ENCODE measurements around the gene OPRPN.

Gene OPRPN
- 0 reads per million in 3 donors for total RNA-seq

GRCh38 chr4:70397580-70397979 is at the start of gene OPRPN:
Gene OPRPN (plus strand): TSS chr4:70397940. CDS start chr4:70399286, 1,346 bp downstream.
- no peak within 1 kb of the TSS for H3K4me3 ChIP-seq (ENCODE audit: insufficient read depth, low read depth, low read length, poor library complexity, severe bottlenecking)
- H3K27me3 ChIP-seq (replicated peaks; ENCODE audit: control insufficient read depth, insufficient read depth, low read length, poor library complexity, severe bottlenecking) = no peaks in the 10 kb centered on the region
- H3K9me3 ChIP-seq (ENCODE audit: control insufficient read depth, low read length) = no peaks in the 10 kb centered on the region
- no peak for DNase-seq
- H3K36me3 ChIP-seq (ENCODE audit: control insufficient read depth, insufficient read depth, low read length) = no peaks in the 10 kb centered on the region
- no peak within 1 kb of the TSS for H3K27ac ChIP-seq (ENCODE audit: insufficient read depth, low read length, poor library complexity, severe bottlenecking)
- no peaks in the 10 kb centered on the region for H3K4me1 ChIP-seq (ENCODE audit: control insufficient read depth, insufficient read depth, low read length, poor library complexity, severe bottlenecking)

DNA sequence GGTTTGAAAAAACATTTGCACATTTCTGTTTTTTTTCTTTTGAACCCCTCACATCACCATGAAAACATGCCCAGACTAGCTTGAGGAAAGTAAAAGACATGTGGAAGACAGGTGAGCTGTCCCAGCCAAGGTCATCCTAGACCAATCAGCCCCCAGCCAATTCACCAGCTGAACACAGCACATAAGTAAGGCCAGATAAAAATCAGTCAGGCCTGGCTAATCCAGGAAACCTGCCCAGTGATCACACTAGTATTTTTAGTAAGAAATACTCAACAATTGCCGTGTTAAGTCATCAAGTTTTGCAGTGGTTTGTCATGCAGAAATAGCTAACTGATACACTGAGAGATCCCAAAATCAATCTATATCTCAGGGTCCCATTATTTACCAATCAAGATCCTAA is 41.6 kb upstream of the OPRPN start:
- DNase-seq = no peak
- H3K27ac ChIP-seq (ENCODE audit: insufficient read depth, low read length, poor library complexity, severe bottlenecking) = no peak overlapping the region
- no peaks in the 10 kb centered on the region for H3K36me3 ChIP-seq (ENCODE audit: control insufficient read depth, insufficient read depth, low read length)
- no peak overlapping the region for H3K4me3 ChIP-seq (ENCODE audit: insufficient read depth, low read depth, low read length, poor library complexity, severe bottlenecking)
- H3K9me3 ChIP-seq (ENCODE audit: control insufficient read depth, low read length) = no peaks in the 10 kb centered on the region
- H3K4me1 ChIP-seq (ENCODE audit: control insufficient read depth, insufficient read depth, low read length, poor library complexity, severe bottlenecking) = no peaks in the 10 kb centered on the region
- no peaks in the 10 kb centered on the region for H3K27me3 ChIP-seq (replicated peaks; ENCODE audit: control insufficient read depth, insufficient read depth, low read length, poor library complexity, severe bottlenecking)

DNA sequence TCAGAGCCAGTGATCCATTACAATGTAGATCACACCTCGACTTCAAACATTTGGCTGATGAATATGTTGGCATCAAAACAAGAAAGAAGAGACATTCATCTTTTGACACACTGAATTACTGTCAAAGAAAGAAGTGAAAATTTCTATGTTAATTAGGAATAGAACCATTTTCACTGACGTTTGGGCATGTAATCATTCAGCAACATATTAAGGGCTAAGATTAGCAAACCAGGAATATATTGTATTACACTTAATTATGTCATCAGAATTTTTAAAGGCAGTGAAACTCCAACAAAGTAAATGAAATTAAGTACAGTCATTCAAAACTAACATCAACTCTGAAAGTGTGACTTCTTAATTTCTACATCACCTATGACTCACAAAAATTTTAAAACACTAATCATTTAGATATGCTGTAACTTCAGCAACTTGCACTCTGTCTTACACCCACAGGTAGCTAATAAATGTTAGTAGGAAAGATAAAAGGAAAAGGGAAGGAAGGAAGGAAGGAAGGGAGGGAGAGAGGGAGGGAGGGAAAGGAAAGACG is 38.6 kb upstream of the OPRPN start:
- H3K4me1 ChIP-seq (ENCODE audit: control insufficient read depth, insufficient read depth, low read length, poor library complexity, severe bottlenecking) = no peaks in the 10 kb centered on the region
- no peak for DNase-seq
- no peaks in the 10 kb centered on the region for H3K36me3 ChIP-seq (ENCODE audit: control insufficient read depth, insufficient read depth, low read length)
- no peaks in the 10 kb centered on the region for H3K27me3 ChIP-seq (replicated peaks; ENCODE audit: control insufficient read depth, insufficient read depth, low read length, poor library complexity, severe bottlenecking)
- H3K9me3 ChIP-seq (ENCODE audit: control insufficient read depth, low read length) = no peaks in the 10 kb centered on the region
- no peak overlapping the region for H3K27ac ChIP-seq (ENCODE audit: insufficient read depth, low read length, poor library complexity, severe bottlenecking)
- no peak overlapping the region for H3K4me3 ChIP-seq (ENCODE audit: insufficient read depth, low read depth, low read length, poor library complexity, severe bottlenecking)

DNA sequence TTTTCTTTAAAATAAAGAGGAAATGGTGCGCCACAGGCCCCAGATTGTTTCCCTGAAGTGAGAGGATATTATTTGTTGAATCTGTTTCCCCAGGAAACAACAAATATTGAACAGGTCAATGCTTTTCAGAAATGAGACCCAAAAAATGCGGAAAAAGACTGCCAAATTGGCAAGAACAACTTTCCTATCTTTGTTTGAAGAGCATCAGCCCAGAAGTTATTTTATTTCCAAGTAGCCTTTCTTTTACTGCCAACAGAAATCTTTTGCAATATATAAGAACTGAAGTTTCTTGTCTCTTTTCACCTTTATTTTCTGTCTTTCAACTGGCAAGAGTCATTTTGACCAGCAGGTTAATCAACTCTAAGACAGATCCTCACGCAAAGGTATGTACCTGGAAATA is 37.3 kb upstream of the OPRPN start, which contains the start of gene SMR3A:
SMR3A (plus strand) TSS at position 301 of the 400 bp plus-strand sequence. CDS start 1,356 bp downstream, outside the sequence.
- Histone ChIP-seq H3K27ac (ENCODE audit: insufficient read depth, low read length, poor library complexity, severe bottlenecking) (no peak within 1 kb of the TSS), H3K36me3 (ENCODE audit: control insufficient read depth, insufficient read depth, low read length) (no peaks in the 10 kb centered on the region), H3K4me3 (ENCODE audit: insufficient read depth, low read depth, low read length, poor library complexity, severe bottlenecking) (no peak within 1 kb of the TSS), H3K4me1 (ENCODE audit: control insufficient read depth, insufficient read depth, low read length, poor library complexity, severe bottlenecking) (no peaks in the 10 kb centered on the region), H3K27me3 (replicated peaks; ENCODE audit: control insufficient read depth, insufficient read depth, low read length, poor library complexity, severe bottlenecking) (no peaks in the 10 kb centered on the region), H3K9me3 (ENCODE audit: control insufficient read depth, low read length) (no peaks in the 10 kb centered on the region)
- no peak for DNase-seq

GRCh38 chr4:70364002-70364401 is 33.7 kb upstream of the OPRPN start:
- Histone ChIP-seq H3K4me3 (ENCODE audit: insufficient read depth, low read depth, low read length, poor library complexity, severe bottlenecking) (no peak overlapping the region), H3K27me3 (replicated peaks; ENCODE audit: control insufficient read depth, insufficient read depth, low read length, poor library complexity, severe bottlenecking) (no peaks in the 10 kb centered on the region), H3K4me1 (ENCODE audit: control insufficient read depth, insufficient read depth, low read length, poor library complexity, severe bottlenecking) (no peaks in the 10 kb centered on the region), H3K36me3 (ENCODE audit: control insufficient read depth, insufficient read depth, low read length) (no peaks in the 10 kb centered on the region), H3K9me3 (ENCODE audit: control insufficient read depth, low read length) (no peaks in the 10 kb centered on the region), H3K27ac (ENCODE audit: insufficient read depth, low read length, poor library complexity, severe bottlenecking) (no peak overlapping the region)
- no peak for DNase-seq

DNA sequence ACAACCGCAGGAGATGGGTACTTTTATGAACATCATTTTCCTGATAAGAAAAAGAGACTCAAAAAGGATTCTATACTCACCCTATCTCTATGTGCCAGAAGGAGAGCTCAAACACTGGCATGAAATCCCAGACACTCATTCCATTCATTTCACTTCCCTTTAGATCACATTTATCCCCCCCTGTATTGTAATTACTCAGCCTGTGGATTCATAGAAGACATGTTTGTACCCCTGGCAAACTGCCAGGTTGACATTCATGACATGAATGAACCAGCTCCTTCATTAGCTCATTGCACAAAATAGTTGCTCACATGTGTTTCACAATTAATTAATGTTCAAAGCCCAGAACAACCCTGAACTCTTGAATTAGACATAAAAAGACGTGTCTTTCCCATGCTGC is 32.3 kb upstream of the OPRPN start:
- Histone ChIP-seq H3K36me3 (ENCODE audit: control insufficient read depth, insufficient read depth, low read length) (no peaks in the 10 kb centered on the region), H3K9me3 (ENCODE audit: control insufficient read depth, low read length) (no peaks in the 10 kb centered on the region)
- DNase-seq = no peak

GRCh38 chr4:70367813-70368212 is 29.9 kb upstream of the OPRPN start:
- no peaks in the 10 kb centered on the region for H3K36me3 ChIP-seq (ENCODE audit: control insufficient read depth, insufficient read depth, low read length)
- no peak for DNase-seq
- no peaks in the 10 kb centered on the region for H3K9me3 ChIP-seq (ENCODE audit: control insufficient read depth, low read length)
- no peaks in the 10 kb centered on the region for H3K4me1 ChIP-seq (ENCODE audit: control insufficient read depth, insufficient read depth, low read length, poor library complexity, severe bottlenecking)
- no peaks in the 10 kb centered on the region for H3K27me3 ChIP-seq (replicated peaks; ENCODE audit: control insufficient read depth, insufficient read depth, low read length, poor library complexity, severe bottlenecking)
- H3K4me3 ChIP-seq (ENCODE audit: insufficient read depth, low read depth, low read length, poor library complexity, severe bottlenecking) = no peak overlapping the region
- H3K27ac ChIP-seq (ENCODE audit: insufficient read depth, low read length, poor library complexity, severe bottlenecking) = no peak overlapping the region

More for the DNA sequence above, 32.3 kb upstream of the OPRPN start:
- no peak overlapping the region for H3K4me3 ChIP-seq (ENCODE audit: insufficient read depth, low read depth, low read length, poor library complexity, severe bottlenecking)
- no peak overlapping the region for H3K27ac ChIP-seq (ENCODE audit: insufficient read depth, low read length, poor library complexity, severe bottlenecking)
- H3K27me3 ChIP-seq (replicated peaks; ENCODE audit: control insufficient read depth, insufficient read depth, low read length, poor library complexity, severe bottlenecking) = no peaks in the 10 kb centered on the region
- no peaks in the 10 kb centered on the region for H3K4me1 ChIP-seq (ENCODE audit: control insufficient read depth, insufficient read depth, low read length, poor library complexity, severe bottlenecking)

GRCh38 chr4:70371987-70372386 is 25.8 kb upstream of the OPRPN start:
- no peaks in the 10 kb centered on the region for H3K9me3 ChIP-seq (ENCODE audit: control insufficient read depth, low read length)
- no peaks in the 10 kb centered on the region for H3K4me1 ChIP-seq (ENCODE audit: control insufficient read depth, insufficient read depth, low read length, poor library complexity, severe bottlenecking)
- no peaks in the 10 kb centered on the region for H3K36me3 ChIP-seq (ENCODE audit: control insufficient read depth, insufficient read depth, low read length)
- no peak for DNase-seq
- H3K4me3 ChIP-seq (ENCODE audit: insufficient read depth, low read depth, low read length, poor library complexity, severe bottlenecking) = no peak overlapping the region
- H3K27me3 ChIP-seq (replicated peaks; ENCODE audit: control insufficient read depth, insufficient read depth, low read length, poor library complexity, severe bottlenecking) = no peaks in the 10 kb centered on the region
- H3K27ac ChIP-seq (ENCODE audit: insufficient read depth, low read length, poor library complexity, severe bottlenecking) = no peak overlapping the region

GRCh38 chr4:70372760-70373159 is 25.0 kb upstream of the OPRPN start:
- Histone ChIP-seq H3K27ac (ENCODE audit: insufficient read depth, low read length, poor library complexity, severe bottlenecking) (no peak overlapping the region), H3K4me3 (ENCODE audit: insufficient read depth, low read depth, low read length, poor library complexity, severe bottlenecking) (no peak overlapping the region), H3K9me3 (ENCODE audit: control insufficient read depth, low read length) (no peaks in the 10 kb centered on the region), H3K36me3 (ENCODE audit: control insufficient read depth, insufficient read depth, low read length) (no peaks in the 10 kb centered on the region), H3K27me3 (replicated peaks; ENCODE audit: control insufficient read depth, insufficient read depth, low read length, poor library complexity, severe bottlenecking) (no peaks in the 10 kb centered on the region), H3K4me1 (ENCODE audit: control insufficient read depth, insufficient read depth, low read length, poor library complexity, severe bottlenecking) (no peaks in the 10 kb centered on the region)
- no peak for DNase-seq

DNA sequence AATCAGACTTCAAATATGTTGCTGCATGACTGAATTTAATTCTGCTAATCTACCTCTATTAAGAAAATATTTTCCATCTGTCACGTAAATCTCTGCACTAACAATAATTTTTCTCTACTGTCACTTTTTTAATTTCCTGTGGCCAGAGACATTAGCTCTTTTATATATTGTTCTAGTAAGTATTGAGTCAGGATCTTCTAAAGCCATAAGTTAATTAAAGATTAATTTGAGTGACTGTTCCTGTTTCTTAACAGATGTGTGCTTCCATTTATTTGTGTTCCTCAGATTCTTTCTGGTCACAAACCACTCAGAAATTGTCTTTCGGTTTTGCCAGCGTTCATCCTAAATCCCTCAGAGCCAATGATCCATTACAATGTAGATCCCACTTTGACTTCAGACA is 17.2 kb upstream of the OPRPN start:
- Histone ChIP-seq H3K9me3 (ENCODE audit: control insufficient read depth, low read length) (no peaks in the 10 kb centered on the region), H3K4me1 (ENCODE audit: control insufficient read depth, insufficient read depth, low read length, poor library complexity, severe bottlenecking) (no peaks in the 10 kb centered on the region), H3K36me3 (ENCODE audit: control insufficient read depth, insufficient read depth, low read length) (no peaks in the 10 kb centered on the region), H3K27me3 (replicated peaks; ENCODE audit: control insufficient read depth, insufficient read depth, low read length, poor library complexity, severe bottlenecking) (no peaks in the 10 kb centered on the region), H3K27ac (ENCODE audit: insufficient read depth, low read length, poor library complexity, severe bottlenecking) (no peak overlapping the region), H3K4me3 (ENCODE audit: insufficient read depth, low read depth, low read length, poor library complexity, severe bottlenecking) (no peak overlapping the region)
- DNase-seq = no peak

Measured in effector memory CD4-positive, alpha-beta T cell (primary cell).